ENCODE measurements around the gene ZIC1.
A peak's percentile ranks its signal among the peaks of the same experiment; 100 is the strongest.

The ZIC1 gene

DNA sequence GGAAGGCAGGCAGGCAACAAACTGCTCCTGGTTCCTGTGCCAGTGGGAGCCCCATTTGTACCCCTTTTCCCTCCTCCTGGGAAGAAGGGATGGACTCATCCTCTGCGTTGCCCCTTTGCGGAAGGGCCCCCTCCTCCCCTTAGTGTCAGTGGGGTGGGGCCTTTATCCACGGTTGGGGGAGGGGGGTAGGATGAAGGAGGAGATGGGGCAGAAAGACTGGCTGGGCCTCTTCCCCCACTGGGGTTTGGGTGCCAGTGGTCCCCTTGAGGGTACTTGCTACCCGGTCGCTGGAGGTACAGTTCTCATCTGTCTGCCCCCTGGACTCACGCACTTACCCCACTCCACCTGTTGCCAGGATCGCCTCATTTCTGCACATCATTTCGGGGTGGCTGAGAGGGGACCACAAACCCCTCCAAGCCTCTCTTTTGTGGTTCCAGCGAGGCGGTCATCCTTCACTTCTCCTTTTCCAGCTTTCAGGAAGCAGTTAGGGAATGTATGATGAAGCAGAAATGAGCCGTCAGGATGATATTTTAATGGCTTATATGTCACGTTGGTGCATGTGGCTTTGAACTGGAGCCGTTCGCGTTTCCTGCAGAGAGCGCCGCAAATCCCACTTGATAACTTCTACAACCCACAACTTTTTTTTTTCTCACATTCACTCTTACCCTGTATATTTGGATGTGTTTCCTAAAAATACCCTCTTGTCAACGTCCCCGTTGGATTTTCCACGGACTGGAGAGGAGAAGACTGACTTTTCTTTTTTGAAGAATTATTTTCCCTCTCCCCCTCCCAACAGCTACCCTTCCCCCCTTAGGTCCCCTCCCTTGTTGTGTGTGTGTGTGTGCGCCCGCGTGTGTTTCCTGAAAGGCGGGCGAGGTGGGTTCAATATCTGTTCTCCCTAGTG, 2.9 kb upstream of the ZIC1 start, which contains the start of gene ZIC4:
TSS of gene ZIC4 (minus strand) at position 516 of the 904 bp plus-strand sequence. CDS start 3,746 bp downstream, outside the sequence.
- no peak within 1 kb of the TSS for H3K4me3 ChIP-seq (ENCODE audit: low read depth, low read length)
- DNase-seq (ENCODE audit: low read depth): no peak

DNA sequence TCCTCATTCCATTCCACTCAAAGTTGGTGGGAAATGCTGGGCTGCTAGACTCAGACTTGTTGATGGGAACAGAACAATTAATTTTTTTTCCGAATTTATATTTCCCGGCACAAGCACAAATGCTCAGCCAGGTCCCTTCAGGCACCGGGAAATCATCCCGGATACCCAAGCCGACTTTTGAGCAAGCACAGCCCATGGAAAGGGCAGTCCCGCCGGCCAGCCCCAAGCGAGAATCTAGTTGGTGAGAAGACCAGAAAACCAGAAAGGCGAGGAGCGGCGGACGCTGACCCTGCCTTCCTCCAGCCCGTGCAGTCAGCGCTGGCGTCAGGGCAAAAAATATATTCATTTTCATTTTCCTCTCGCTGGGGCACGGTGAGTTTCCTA, 2.1 kb upstream of the ZIC1 start:
- H3K4me3 ChIP-seq (ENCODE audit: low read depth, low read length): no peak overlapping the region
- no peak for DNase-seq (ENCODE audit: low read depth)

DNA sequence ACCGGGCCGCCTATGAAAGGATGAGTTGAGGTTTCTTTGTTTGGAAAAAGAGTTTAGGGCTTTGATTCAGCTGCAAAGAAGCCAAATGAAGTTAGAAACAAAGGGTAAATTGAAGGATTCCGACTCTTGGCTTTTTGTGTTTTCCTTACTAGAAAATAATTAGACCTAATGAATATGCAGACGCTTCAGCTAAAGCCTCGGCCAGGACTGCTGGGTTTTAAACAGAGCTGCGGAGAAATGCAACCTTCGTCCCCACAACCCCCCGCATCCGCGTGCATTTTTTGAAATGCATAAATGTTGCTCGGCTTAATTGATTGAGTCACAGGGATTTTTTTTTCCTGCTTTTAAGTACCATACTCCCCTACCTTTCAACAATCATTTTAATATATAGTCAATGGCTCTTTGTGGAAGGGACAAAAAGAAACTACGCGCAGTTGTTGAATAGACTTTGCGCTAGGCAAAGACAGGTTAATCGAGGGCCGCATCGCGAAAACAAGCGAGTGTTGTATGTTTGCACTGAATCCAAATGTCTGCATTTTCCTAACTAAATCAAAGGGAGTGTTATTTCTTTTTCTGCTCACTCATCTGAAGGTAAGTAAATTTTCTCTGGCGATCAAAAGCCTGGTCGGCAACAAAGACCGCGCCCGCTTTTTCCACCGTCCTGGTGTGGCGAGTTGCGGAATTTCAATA, 1.5 kb upstream of the ZIC1 start:
- no peak for DNase-seq (ENCODE audit: low read depth)
- no peak overlapping the region for H3K4me3 ChIP-seq (ENCODE audit: low read depth, low read length)

DNA sequence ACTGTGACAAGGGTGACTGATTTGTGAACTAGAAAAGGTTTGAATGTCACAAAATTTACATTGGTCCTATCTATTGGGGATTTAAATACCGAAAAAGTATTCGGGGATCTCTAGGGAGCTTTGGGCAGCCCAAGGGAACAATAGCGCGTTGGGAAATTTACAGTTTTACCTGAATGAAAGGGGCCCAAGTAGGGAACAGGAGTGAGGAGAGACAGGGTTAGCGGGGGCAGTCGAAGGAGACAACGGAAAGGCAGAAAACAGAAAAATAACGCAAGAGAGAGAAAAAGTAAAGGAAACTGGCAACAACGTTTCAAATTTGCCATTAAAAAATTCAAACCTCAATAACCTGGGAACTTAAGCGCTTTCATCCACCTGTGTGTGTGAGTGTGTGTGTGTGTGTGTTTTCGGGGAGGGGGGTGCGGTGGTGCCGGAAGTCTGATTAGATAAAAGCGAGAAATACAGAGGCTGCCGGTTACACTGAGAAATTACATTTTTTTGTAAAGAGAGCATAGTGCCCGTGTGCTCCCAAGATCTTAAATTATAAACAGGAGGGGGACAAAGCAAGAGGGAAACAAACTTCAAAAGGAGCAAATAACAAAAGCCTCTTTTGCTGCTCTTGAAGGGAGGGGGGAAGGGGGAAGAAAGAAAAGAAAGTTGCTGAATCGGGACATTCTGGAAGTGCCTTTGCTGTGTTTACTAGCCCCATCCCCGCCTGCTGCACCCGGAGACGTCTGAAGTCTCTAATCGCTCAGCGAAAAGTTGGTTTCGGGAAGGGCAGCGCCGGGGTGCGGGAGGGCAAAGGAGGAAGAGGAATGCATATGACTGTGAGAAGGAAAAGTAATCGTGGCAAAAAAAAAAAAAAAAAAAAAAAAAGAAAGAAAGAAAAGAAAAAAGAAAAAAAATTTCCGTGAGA, 721 bp upstream of the ZIC1 start:
- peak overlapping the region; percentile 53 for H3K4me3 ChIP-seq (ENCODE audit: low read depth, low read length)
- no peak for DNase-seq (ENCODE audit: low read depth)

DNA sequence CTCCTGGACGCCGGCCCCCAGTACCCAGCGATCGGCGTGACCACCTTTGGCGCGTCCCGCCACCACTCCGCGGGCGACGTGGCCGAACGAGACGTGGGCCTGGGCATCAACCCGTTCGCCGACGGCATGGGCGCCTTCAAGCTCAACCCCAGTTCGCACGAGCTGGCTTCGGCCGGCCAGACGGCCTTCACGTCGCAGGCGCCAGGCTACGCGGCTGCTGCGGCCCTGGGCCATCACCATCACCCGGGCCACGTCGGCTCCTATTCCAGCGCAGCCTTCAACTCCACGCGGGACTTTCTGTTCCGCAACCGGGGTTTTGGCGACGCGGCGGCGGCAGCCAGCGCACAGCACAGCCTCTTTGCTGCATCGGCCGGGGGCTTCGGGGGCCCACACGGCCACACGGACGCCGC, 956 bp downstream of the ZIC1 start:
- H3K4me3 ChIP-seq (ENCODE audit: low read depth, low read length): peak overlapping the region; percentile 53
- no peak for DNase-seq (ENCODE audit: low read depth)

DNA sequence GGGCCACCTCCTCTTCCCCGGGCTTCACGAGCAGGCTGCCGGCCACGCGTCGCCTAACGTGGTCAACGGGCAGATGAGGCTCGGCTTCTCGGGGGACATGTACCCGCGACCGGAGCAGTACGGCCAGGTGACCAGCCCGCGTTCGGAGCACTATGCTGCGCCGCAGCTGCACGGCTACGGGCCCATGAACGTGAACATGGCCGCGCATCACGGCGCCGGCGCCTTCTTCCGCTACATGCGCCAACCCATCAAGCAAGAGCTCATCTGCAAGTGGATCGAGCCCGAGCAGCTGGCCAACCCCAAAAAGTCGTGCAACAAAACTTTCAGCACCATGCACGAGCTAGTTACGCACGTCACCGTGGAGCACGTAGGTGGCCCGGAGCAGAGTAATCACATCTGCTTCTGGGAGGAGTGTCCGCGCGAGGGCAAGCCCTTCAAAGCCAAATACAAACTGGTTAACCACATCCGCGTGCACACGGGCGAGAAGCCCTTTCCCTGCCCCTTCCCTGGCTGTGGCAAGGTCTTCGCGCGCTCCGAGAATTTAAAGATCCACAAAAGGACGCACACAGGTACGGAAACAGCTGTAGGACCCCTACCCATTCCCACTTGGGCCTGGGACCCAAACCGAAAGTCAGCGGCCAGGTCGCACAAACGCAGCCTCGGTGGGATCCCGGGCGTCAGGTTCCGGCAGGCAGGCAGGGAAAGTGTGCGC, 1.5 kb downstream of the ZIC1 start:
- peak; percentile 33 for DNase-seq (ENCODE audit: low read depth)

DNA sequence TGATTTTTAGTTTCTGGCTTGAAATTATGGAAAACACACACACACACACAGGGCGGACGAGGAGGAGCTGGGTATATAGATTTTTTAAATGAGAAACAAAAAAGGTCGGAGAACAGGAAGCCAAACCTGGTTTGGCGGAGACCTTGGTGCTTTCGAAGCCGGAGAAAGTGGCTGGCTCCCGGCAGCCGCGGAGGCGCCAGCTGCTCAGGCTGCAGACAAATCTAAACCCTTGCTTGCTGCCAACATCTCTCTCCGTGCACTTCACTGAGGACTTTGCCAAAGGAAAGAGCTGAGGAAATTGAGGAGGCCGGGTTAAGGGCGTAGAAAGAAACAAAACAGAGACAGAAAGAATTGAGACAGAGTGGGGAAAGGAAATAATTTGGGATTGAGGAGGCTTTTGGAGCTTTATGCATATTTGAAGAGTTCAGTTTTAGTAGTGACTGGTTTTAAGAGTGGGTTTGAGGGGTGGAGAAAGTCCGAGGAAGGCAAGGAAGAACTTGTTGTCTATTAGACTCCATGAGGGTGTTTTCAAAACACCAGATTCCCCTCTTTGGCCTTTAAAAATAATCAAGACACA, 2.2 kb downstream of the ZIC1 start:
- peak overlapping the region; percentile 53 for H3K4me3 ChIP-seq (ENCODE audit: low read depth, low read length)
- no peak for DNase-seq (ENCODE audit: low read depth)

More for the DNA sequence above, 1.5 kb downstream of the ZIC1 start:
- H3K4me3 ChIP-seq (ENCODE audit: low read depth, low read length): peak overlapping the region; percentile 53

DNA sequence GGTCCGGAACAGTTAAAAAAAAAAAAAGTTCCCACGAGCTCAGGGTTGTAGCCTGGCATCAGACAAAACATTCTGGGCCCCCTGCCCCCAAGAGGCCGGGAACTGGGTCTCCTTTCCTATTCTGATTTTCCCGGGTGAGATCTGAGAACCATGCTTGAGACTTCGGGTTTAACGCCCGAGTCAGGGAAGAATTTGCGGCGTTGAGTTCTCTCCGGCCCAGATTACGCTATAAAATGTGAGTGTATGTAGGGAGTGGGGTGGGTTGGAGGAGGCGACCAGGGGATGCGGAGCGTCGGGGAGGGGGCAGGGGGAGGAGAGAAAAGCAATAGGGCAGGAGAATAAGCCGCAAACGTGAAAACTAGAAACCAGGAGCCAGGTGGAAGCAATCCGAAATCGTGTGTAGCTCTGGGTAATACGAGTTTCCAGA, 2.7 kb downstream of the ZIC1 start:
- DNase-seq (ENCODE audit: low read depth): no peak
- peak overlapping the region; percentile 53 for H3K4me3 ChIP-seq (ENCODE audit: low read depth, low read length)

DNA sequence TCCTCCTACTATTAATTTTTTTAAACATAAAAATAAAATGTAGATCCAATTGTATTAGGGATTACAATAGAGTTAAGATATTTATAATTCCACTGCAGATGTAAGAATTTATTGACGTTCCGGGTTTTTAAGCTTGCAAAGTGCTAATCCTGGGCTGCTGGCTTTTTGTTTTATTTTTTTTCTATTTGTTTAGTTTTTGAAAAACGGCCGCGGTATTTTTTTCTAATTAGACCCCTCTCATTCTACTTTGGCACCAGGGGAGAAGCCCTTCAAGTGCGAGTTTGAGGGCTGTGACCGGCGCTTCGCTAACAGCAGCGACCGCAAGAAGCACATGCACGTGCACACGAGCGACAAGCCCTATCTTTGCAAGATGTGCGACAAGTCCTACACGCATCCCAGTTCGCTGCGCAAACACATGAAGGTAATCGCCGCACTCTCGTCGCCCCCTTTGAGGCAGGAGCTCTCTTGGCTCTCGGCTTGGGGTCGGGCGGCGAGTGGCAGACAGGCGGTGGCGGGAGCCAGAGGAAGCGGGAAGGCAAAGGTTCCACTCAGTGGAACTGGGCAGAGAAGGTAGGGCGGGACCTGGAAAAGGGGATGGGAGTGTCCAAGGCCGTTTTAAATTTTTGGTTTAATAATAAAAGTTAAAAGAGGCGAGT, 3.2 kb downstream of the ZIC1 start:
- no peak for DNase-seq (ENCODE audit: low read depth)
- peak overlapping the region; percentile 53 for H3K4me3 ChIP-seq (ENCODE audit: low read depth, low read length)

DNA sequence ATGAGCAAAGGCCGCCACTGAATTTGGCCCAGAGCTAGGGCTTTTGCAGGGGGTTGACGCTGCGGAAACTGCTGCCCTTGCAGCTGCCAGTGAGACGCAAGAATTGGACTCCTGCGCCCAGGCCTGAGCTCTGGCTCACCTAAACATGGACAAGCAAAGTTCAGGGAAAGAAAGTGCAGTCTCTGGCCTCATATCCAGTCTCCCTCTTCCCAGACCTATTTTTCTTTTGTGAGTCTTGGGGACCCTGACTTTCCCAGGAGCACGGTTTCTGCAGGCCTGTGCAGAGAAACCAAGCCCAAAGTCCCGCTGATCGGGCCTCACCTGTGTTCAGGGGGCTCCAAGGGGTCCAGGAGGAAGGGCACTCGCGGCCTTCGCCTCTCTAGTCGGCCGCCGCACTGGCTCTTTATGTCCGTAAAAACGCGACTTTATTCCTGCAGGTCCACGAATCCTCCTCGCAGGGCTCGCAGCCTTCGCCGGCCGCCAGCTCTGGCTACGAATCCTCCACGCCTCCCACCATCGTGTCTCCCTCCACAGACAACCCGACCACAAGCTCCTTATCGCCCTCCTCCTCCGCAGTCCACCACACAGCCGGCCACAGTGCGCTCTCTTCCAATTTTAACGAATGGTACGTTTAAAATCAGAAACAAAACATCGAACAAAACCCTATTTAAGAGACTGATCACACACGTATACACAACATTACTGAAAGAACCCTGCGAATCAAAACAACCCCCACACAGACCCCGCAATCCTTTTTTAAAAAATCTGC, 3.9 kb downstream of the ZIC1 start:
- no peak overlapping the region for H3K4me3 ChIP-seq (ENCODE audit: low read depth, low read length)
- DNase-seq (ENCODE audit: low read depth): no peak

DNA sequence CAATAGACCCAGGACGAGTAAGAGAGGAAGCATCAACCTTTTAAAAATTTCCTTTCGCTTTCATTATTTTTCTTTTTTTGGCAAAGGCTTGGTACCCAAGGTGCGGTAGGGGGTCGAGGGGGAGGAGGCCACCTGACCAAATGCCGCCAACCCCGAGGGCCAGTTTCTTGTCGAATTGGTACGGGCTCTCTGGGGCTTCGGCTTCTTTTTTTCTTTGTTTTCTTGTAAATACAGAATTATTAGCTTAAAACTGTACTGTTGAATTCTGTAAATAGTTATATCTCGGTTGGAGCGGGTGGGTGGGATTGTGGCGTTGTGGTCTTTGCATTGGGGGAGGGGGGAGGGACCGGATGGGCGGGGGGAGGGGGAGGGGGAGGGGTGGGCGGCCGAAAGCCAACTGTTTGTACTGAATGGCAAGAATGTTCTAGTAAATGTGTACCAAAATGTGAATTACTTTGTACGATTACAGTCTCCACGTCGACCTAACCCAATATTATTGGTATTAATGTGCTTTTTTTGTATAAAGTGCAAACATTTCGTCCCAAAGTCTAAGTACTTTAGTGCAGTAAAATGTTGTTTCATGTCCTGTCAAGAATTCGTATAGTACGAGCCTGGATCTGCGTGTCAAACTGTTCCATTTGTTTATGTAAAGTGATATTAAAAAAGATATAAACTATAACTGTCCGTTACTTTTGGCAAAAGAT, 4.7 kb downstream of the ZIC1 start:
- no peak for DNase-seq (ENCODE audit: low read depth)
- no peak overlapping the region for H3K4me3 ChIP-seq (ENCODE audit: low read depth, low read length)

DNA sequence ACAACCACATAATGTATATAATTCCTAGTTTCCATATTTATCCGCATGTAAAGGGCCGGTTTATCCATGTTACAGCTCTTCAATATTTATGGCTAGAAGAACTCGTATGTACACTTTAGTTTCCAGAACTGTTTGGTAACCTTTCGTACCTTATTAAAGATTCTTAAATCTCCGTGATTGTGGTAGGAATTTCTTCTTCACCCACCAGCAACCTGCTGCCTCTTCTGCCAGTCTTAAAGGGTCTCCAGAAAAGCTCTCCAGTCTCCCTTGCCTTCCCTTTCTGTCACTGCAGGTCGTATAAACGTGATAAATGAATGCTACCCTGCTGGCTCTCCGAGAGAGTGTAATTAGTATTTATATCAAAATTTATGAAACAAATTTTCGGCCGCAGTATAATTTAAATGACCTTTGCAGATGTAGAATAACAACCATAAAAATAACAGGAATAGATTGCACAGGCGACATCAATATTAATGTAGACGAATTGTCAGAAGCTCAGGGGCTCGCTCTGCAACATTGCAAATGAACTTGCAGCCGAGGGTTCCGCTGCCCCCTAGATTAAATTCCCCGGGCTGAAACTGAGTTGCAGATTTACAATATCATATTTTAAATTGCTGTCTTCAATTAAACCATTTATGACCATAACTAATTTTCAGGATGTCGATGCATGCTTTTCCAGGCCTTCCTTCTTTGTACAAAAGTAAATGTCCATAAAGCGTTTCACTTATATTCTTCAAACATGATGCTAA, 5.4 kb downstream of the ZIC1 start:
- no peak overlapping the region for H3K4me3 ChIP-seq (ENCODE audit: low read depth, low read length)
- no peak for DNase-seq (ENCODE audit: low read depth)

DNA sequence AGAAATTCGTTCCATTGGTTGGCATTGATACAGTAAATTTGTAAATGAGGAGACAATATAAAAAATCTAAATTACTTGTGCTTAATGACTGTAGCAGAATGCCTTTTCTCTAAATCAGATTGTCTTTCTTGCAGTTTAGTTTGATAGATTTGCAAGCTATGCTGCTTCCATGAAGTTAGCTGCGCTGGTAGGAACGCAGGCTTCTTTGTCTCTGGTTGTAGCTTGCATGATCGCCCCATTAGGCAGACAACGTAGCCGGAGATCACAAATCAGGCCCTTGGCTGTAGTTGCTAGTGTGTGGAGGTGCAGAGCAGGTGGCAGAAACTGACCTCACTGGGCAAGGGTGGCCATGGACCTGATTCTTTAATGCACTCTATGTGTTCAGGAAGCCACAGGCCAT, 6.1 kb downstream of the ZIC1 start:
- no peak for DNase-seq (ENCODE audit: low read depth)
- no peak overlapping the region for H3K4me3 ChIP-seq (ENCODE audit: low read depth, low read length)

DNA sequence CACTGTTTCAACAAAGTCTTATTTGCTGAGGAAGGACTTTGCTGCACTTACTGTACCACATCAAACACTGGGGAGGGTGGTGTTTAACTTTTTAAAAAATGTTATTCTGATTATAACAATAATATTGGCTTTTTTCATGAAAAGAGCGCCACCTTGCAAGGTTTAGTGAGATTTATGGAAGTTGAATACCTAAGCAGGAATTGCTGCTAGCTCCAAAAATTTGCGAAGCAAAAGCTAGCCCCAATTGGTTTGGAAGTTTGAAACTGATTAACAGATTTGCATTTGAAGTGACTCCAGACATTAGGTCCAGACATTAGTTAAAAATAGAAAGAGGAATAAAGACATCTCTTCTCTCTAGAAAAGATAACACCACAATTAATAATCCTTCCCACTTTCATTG, 6.7 kb downstream of the ZIC1 start:
- no peak overlapping the region for H3K4me3 ChIP-seq (ENCODE audit: low read depth, low read length)
- DNase-seq (ENCODE audit: low read depth): no peak

DNA sequence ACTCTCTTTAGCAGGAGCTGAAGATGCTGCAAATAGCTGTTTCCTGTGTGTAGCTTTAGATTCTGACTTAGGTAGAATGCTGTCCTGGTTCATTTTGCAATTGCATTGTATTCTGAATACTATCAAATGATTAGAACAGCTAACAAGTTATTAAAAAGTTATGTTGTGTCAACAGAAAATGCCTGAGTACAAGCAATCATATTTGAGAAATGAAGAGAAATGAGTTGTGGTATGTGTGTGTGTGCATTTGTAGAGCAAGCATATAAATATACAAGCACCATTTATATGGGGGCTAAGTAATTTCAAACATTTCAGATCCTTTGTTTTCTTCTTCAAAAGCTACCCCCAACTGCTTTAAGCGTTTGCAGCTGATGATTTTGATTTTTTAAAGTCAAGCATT, 7.8 kb downstream of the ZIC1 start:
- H3K4me3 ChIP-seq (ENCODE audit: low read depth, low read length): no peak overlapping the region
- no peak for DNase-seq (ENCODE audit: low read depth)

DNA sequence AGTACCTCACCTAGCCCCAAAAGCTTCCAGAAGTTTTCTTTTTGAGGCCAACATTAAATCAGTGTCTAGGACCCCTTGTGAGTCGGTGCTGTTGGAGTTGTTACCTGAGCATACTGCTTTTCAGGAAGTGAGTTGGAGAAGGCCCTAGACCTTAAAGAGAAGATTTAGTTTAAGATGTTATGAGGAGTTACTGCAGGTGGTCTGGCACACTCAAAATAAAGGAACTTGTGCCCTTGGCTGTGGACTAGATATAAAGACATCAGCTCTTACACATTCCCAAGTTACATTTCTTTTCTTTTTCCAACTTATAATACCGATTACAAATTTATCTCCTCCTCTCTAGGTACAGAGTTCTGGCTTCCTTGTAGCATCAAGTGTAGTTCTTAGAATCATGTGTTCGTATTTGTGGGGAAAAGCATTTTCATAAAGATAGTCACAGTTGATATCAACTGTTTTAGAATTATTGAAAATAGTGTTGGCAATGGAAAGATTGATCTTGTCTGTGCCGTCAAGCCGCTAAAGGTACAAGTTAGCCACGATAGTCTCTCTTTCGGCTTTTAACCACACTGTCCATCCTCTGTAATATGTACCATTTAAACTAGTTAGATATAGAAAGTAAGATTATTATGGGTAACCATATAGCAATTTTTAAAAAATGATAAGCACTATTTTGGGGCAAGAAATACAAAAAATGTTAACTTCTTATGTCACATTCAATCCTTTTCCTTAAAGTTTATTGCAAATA, 8.6 kb downstream of the ZIC1 start:
- no peak overlapping the region for H3K4me3 ChIP-seq (ENCODE audit: low read depth, low read length)
- no peak for DNase-seq (ENCODE audit: low read depth)

All from skeletal muscle cell (primary cell).